Ascending aorta (tissue), 2 donors: ENCODE measurements around the gene OBP2B. TPM values are rescaled to one million over a fixed set of nuclear protein-coding genes. Genes with fewer than 3 reads are reported as not detected.

Experiments used
- DNase-seq, 2 donors: peaks; one replicate each; pipeline ENCODE4 v3.0.0-alpha.2; 2019; ENCODE audit warnings: low spot score in 2 of 2
- H3K27ac ChIP-seq, 2 donors: fragments of 200-600 bp; sonication (generic); one replicate each; pipeline ENCODE4 v1.5.1; 2016 to 2017; ENCODE audit warnings: mild to moderate bottlenecking in 1 of 2
- H3K27me3 ChIP-seq: fragments of 200-600 bp; sonication (generic); one replicate; pipeline ENCODE4 v1.5.1; 2017
- H3K36me3 ChIP-seq, 2 donors: fragments of 200-600 bp; sonication (generic); one replicate each; pipeline ENCODE4 v1.5.1; 2016
- H3K4me1 ChIP-seq, 2 donors: fragments of 200-600 bp; sonication (generic); one replicate each; pipeline ENCODE4 v1.5.1; 2016 to 2017; ENCODE audit warnings: mild to moderate bottlenecking in 1 of 2
- H3K4me3 ChIP-seq, 2 donors: fragments of 200-600 bp; sonication (generic); one replicate each; pipeline ENCODE4 v1.5.1; 2016 to 2017; ENCODE audit warnings: mild to moderate bottlenecking in 1 of 2
- H3K9me3 ChIP-seq, 2 donors: fragments of 200-600 bp; sonication (generic); one replicate each; pipeline ENCODE4 v1.5.1; 2016
- intact Hi-C: fragments of 100-400 bp; cut with DNase I; formaldehyde crosslinking; loops from one replicate; pipeline ENCODE4 v1.15.1; 2023
- total RNA-seq: library from RNA; depleted of rRNA; stranded (reverse); fragments of >200 nt; gene quantifications from one replicate; pipeline ENCODE4 v1.1.0, GENCODE V29; 2016
- TF ChIP-seq, protein P1 (sequence below), 3 experiments: fragments of 200-600 bp in 2 of 3; fragments of 450-650 bp in 1 of 3; sonication (generic) in 2 of 3; IDR thresholded peaks; one replicate each; pipeline ENCODE4 v1.5.1; 2016 to 2019; ENCODE audit warnings: antibody characterized with exemption in 3 of 3, mild to moderate bottlenecking in 1 of 3, moderate library complexity in 1 of 3

OBP2B gene
- total RNA-seq, 1 donor from 2014 or later = not detected

DNA sequence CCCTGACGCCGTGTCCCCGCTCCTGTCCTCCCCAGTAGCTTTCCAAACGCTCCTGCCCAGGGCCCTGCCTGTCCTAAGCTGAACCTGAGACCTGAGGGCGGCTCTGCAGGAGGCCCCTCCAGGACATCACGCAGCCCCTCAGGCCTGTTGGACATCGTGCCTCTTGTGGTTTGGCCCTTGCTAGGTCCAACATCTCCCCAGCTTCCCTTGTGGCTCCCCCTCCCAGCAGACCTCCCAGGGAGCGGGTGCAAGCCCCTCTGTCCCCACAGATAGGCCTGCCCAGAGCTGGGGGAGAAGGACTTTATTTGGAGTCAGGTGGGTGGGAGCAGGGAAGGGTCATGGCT, 4.1 kb downstream of the OBP2B start:
- H3K4me3 ChIP-seq = no peak overlapping the region
- DNase-seq = no peak
- TF ChIP-seq, protein P1, sequence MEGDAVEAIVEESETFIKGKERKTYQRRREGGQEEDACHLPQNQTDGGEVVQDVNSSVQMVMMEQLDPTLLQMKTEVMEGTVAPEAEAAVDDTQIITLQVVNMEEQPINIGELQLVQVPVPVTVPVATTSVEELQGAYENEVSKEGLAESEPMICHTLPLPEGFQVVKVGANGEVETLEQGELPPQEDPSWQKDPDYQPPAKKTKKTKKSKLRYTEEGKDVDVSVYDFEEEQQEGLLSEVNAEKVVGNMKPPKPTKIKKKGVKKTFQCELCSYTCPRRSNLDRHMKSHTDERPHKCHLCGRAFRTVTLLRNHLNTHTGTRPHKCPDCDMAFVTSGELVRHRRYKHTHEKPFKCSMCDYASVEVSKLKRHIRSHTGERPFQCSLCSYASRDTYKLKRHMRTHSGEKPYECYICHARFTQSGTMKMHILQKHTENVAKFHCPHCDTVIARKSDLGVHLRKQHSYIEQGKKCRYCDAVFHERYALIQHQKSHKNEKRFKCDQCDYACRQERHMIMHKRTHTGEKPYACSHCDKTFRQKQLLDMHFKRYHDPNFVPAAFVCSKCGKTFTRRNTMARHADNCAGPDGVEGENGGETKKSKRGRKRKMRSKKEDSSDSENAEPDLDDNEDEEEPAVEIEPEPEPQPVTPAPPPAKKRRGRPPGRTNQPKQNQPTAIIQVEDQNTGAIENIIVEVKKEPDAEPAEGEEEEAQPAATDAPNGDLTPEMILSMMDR (IDR thresholded peaks at IDR 0.05) = no peak
- no peaks in the 10 kb centered on the region for H3K9me3 ChIP-seq
- H3K4me1 ChIP-seq = no peaks in the 10 kb centered on the region
- no peak overlapping the region for H3K27ac ChIP-seq
- H3K36me3 ChIP-seq = no peaks in the 10 kb centered on the region
- intact Hi-C loops = no loop called here
- no peaks in the 10 kb centered on the region for H3K27me3 ChIP-seq

DNA sequence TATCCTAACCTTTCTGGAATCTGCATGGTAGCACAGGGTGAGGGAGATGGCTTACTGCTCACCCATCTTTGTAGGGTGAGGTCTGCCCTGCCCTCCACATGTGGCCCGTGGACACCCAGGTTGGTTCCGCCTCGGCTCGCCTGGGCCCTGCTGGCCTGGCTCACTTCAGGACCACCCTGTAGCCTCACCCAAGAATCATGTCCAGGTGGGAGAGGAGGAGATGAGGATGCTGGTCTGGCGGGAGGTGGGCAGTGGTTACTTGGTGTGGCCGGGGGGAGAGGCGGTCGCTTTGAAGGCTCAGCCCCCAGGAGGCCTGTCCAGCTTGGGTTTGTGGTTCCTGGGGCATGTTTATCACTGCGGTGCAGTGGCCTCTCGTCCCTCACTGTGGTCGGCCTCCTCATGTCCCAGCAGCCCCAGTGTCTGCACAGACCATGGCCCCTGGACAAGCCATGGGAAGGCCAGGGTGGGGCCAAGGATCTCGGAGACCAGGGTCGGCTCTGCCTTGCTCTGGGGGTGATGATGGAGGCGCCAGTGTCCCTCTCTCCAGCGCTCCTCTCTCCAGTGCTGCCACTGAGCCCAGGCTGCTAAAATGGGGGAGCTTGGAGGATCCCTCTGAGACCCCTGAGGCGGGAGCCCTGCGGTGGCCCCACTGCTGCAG, 4.6 kb downstream of the OBP2B start:
- H3K9me3 ChIP-seq = no peaks in the 10 kb centered on the region
- DNase-seq = peak in 1 of 2 donors; percentile 39
- no peak overlapping the region for H3K4me3 ChIP-seq
- H3K27ac ChIP-seq = no peak overlapping the region
- intact Hi-C loops = no loop called here
- TF ChIP-seq, protein P1 (IDR thresholded peaks at IDR 0.05) = no peak
- no peaks in the 10 kb centered on the region for H3K4me1 ChIP-seq
- no peaks in the 10 kb centered on the region for H3K27me3 ChIP-seq
- H3K36me3 ChIP-seq = no peaks in the 10 kb centered on the region

DNA sequence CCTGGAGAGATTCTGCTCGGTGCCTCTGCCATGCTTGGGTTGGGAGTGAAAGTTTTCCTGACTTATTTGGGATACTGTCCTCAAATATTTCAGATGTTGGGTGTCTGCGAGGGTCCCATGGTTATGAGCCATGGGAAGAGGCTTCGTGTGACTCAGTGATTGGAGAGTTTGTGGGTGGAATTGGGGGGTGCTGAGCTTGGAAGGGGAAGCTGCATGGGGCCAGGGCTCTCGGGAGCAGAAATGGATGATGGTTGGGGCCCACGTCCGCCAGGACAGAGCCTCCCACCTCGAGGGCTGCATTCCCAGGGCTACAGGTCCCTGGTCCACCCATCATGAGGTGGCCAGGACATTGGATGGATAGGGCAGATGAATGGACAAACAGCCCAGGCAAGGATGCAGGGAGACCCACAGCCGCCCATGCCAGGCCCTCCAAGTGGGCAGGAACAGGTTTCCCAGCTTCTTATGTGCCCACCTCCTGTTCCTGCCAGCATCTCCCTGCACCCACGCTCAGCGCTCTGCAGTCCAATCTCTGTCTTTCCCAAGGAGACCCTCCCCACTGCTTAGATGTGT, 5.5 kb downstream of the OBP2B start:
- TF ChIP-seq, protein P1 (IDR thresholded peaks at IDR 0.05) = no peak
- no peaks in the 10 kb centered on the region for H3K27me3 ChIP-seq
- DNase-seq = peak in 1 of 2 donors; percentile 42
- no peak overlapping the region for H3K27ac ChIP-seq
- no peaks in the 10 kb centered on the region for H3K9me3 ChIP-seq
- H3K36me3 ChIP-seq = no peaks in the 10 kb centered on the region
- no peaks in the 10 kb centered on the region for H3K4me1 ChIP-seq
- H3K4me3 ChIP-seq = no peak overlapping the region
- intact Hi-C loops = no loop called here

DNA sequence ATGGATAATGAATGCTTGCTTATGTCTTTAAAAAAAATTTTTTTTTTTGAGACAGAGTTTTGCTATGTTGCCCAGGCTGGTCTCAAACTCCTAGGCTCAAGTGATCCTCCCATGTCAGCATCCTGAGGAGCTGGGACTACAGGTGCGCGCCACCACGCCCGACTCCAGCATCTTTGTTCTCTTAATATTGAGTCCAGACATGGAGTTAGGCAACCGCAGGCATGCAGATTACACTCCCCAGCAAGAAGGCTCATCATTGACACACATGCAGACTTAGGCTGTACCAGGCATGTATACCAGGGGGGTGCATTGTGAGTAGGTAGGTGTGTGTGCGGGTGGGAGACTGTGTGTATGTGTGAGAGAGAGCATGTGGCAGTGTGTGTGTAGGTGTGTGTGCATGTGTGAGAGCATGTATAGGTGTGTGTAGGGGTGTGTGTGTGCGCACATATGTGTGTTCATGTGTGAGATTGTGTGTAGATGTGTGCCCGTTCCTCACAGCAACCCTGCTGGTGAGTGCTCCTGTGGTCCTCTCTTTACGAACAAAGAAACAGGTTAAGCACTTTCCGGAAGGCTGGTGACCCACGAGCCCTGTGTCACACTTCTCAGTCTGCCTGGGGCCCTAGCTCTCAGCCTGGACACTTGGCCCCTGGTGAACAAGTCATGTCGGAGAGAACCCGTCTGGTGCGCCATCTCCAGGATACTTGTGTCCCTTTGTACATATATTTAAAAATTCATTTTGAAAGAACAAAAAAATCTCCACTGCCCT, 6.2 kb downstream of the OBP2B start:
- intact Hi-C loops = no loop called here
- Histone ChIP-seq H3K4me1 (no peaks in the 10 kb centered on the region), H3K36me3 (no peaks in the 10 kb centered on the region), H3K9me3 (no peaks in the 10 kb centered on the region), H3K4me3 (no peak overlapping the region), H3K27ac (no peak overlapping the region), H3K27me3 (no peaks in the 10 kb centered on the region)
- TF ChIP-seq, protein P1 (IDR thresholded peaks at IDR 0.05) = no peak
- peak in 1 of 2 donors; percentile 24 for DNase-seq

DNA sequence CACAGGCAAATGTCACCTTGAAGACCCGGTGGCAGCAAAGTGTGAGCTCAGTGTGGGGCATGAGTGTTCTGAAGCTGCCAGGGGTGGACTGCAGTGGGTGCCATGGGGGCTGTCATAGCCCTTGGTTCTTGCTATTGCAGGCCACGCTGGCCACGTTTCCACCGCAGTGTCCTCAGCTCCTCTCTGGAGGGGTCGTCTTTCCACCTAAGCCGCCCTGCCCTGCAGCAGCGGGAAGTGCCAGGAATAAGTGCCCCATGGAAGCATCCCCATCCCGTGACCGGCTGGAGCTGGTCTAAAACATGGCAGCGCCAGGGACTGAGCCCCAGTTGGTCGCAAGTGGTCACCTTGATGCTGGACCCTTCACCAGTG, 6.9 kb downstream of the OBP2B start:
- no peaks in the 10 kb centered on the region for H3K27me3 ChIP-seq
- H3K9me3 ChIP-seq = no peaks in the 10 kb centered on the region
- intact Hi-C loops = no loop called here
- TF ChIP-seq, protein P1 (IDR thresholded peaks at IDR 0.05) = no peak
- H3K27ac ChIP-seq = no peak overlapping the region
- H3K4me3 ChIP-seq = no peak overlapping the region
- no peaks in the 10 kb centered on the region for H3K4me1 ChIP-seq
- DNase-seq = peak in 1 of 2 donors; percentile 53
- no peaks in the 10 kb centered on the region for H3K36me3 ChIP-seq
